ENCODE results near the gene THRB.

- no peak for TF ChIP-seq EZH2phosphoT487 (IDR thresholded peaks at IDR 0.05; ENCODE audit: borderline replicate concordance, low read depth)
- no peak for TF ChIP-seq TAF1 (IDR thresholded peaks at IDR 0.05; ENCODE audit: borderline replicate concordance, low read depth, low read length)
- TF ChIP-seq RXRA (IDR thresholded peaks at IDR 0.05; ENCODE audit: borderline replicate concordance, low read depth), result no peak
- no peak for TF ChIP-seq CHD2 (IDR thresholded peaks at IDR 0.05; ENCODE audit: low read length, partially characterized antibody)
- TF ChIP-seq, protein P1, sequence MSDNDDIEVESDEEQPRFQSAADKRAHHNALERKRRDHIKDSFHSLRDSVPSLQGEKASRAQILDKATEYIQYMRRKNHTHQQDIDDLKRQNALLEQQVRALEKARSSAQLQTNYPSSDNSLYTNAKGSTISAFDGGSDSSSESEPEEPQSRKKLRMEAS (IDR thresholded peaks at IDR 0.05; ENCODE audit: low read depth), result no peak
- TF ChIP-seq FOXJ3 (CRISPR knock-in tag; IDR thresholded peaks at IDR 0.05), result no peak
- no peak for TF ChIP-seq CTCF (IDR thresholded peaks at IDR 0.05)
- TF ChIP-seq EP300 (IDR thresholded peaks at IDR 0.05; ENCODE audit: borderline replicate concordance in 1 of 2, low read depth in 1 of 2, low read length in 1 of 2), result no peak
- TF ChIP-seq USF2 (IDR thresholded peaks at IDR 0.05; ENCODE audit: borderline replicate concordance, low read depth, low read length), result no peak
- TF ChIP-seq USF1 (IDR thresholded peaks at IDR 0.05; ENCODE audit: borderline replicate concordance, low read depth), result no peak
- no peak for TF ChIP-seq JUND (IDR thresholded peaks at IDR 0.05)
- TF ChIP-seq POLR2AphosphoS5 (IDR thresholded peaks at IDR 0.05; ENCODE audit: low read depth, low read length), result no peak
These were observed 51.2 kb downstream of the THRB start for GRCh38 chr3:24443476-24443875.
